SU-DHL-6 (cell line): ENCODE results near the gene BOLL.
"Not testable (repeated sequence)": the region's sequence is repeated elsewhere in the genome, so short reads cannot be mapped to it uniquely, and the experiment has no call there.

ENCODE experiments used
- H2AFZ ChIP-seq: fragments of 200-600 bp; sonication (generic); 2 replicates; pipeline ENCODE4 v1.6.1; 2014; ENCODE audit warnings: low read depth, mild to moderate bottlenecking, moderate library complexity, mixed read lengths, antibody characterized with exemption, low read length; ENCODE audit not compliant: severe bottlenecking
- H3F3A ChIP-seq: fragments of 200-600 bp; shearing (Covaris generic); 2 replicates; pipeline ENCODE4 v1.6.0; 2016; ENCODE audit warnings: antibody characterized with exemption, mild to moderate bottlenecking; ENCODE audit not compliant: insufficient read depth
- H3K27ac ChIP-seq: fragments of 200-600 bp; sonication (generic); 2 replicates; pipeline ENCODE4 v1.5.1; 2016; ENCODE audit warnings: low read depth, mild to moderate bottlenecking, low read length, moderate library complexity, mixed read lengths
- H3K27me3 ChIP-seq: fragments of 200-600 bp; sonication (generic), shearing (Covaris generic); 2 replicates; pipeline ENCODE4 v1.6.0; 2014; ENCODE audit warnings: mild to moderate bottlenecking, low read length
- H3K36me3 ChIP-seq: fragments of 200-600 bp; sonication (generic); 2 replicates; pipeline ENCODE4 v1.6.1; 2014; ENCODE audit warnings: mild to moderate bottlenecking, low read length, mixed read lengths
- H3K4me2 ChIP-seq: fragments of 300-600, 200-600 bp; shearing (Covaris generic), sonication (generic); 2 replicates; pipeline ENCODE4 v1.6.0; 2014; ENCODE audit warnings: low read length, low read depth, mild to moderate bottlenecking; ENCODE audit not compliant: poor library complexity, severe bottlenecking
- H3K4me3 ChIP-seq: fragments of 200-600 bp; sonication (generic); 2 replicates; pipeline ENCODE4 v1.5.1; 2014; ENCODE audit warnings: antibody characterized with exemption, low read length, mild to moderate bottlenecking, mixed read lengths; ENCODE audit not compliant: insufficient read depth, poor library complexity, severe bottlenecking
- H3K79me2 ChIP-seq: fragments of 200-600 bp; sonication (generic); 2 replicates; pipeline ENCODE4 v1.6.1; 2014; ENCODE audit warnings: mild to moderate bottlenecking, low read length, moderate library complexity; ENCODE audit not compliant: insufficient read depth
- H3K9ac ChIP-seq: fragments of 200-600 bp; sonication (generic); 2 replicates; pipeline ENCODE4 v1.7.0; 2014; ENCODE audit warnings: mild to moderate bottlenecking, low read length
- H3K9me2 ChIP-seq: fragments of 200-600 bp; sonication (generic); replicated peaks from 2 replicates; pipeline ENCODE4 v1.6.1; 2014; ENCODE audit warnings: low read length; ENCODE audit not compliant: insufficient read depth
- H3K9me3 ChIP-seq: fragments of 200-600 bp; sonication (generic); 2 replicates; pipeline ENCODE4 v1.6.1; 2014; ENCODE audit warnings: low read length, mixed read lengths; ENCODE audit not compliant: insufficient read depth
- H4K20me1 ChIP-seq: fragments of 200-600 bp; sonication (generic); 2 replicates; pipeline ENCODE4 v1.6.1; 2014; ENCODE audit warnings: low read depth, mild to moderate bottlenecking, antibody characterized with exemption, low read length, moderate library complexity, mixed read lengths
- EZH2phosphoT487 ChIP-seq: fragments of 200-600 bp; sonication (generic), shearing (Covaris generic); conservative IDR thresholded peaks from 2 replicates; pipeline ENCODE4 v1.6.1; 2018; ENCODE audit warnings: mild to moderate bottlenecking, antibody characterized with exemption, low read length, moderate library complexity, mixed read lengths
- TF ChIP-seq, protein P1 (sequence below): fragments of 200-600 bp; sonication (generic); IDR thresholded peaks from one replicate; pipeline ENCODE4 v1.5.1; 2017; ENCODE audit warnings: antibody characterized with exemption, mild to moderate bottlenecking, low read length, moderate library complexity; ENCODE audit not compliant: insufficient read depth, poor library complexity, severe bottlenecking

Gene BOLL

GRCh38 chr2:197695971-197696370, 89.1 kb downstream of the BOLL start:
- not testable (repeated sequence) for H4K20me1 ChIP-seq, H3K27me3 ChIP-seq, H3K36me3 ChIP-seq, H3K4me2 ChIP-seq, H3K27ac ChIP-seq, H3K4me3 ChIP-seq, H3F3A ChIP-seq, H2AFZ ChIP-seq, H3K9me3 ChIP-seq, H3K79me2 ChIP-seq, H3K9ac ChIP-seq, H3K9me2 ChIP-seq

GRCh38 chr2:197695206-197695605, 89.9 kb downstream of the BOLL start:
- not testable (repeated sequence) for H3K27ac ChIP-seq, H2AFZ ChIP-seq, H3K9ac ChIP-seq, H3K9me2 ChIP-seq, H3F3A ChIP-seq, H3K79me2 ChIP-seq, H3K4me3 ChIP-seq, H3K36me3 ChIP-seq, H4K20me1 ChIP-seq, H3K4me2 ChIP-seq, H3K9me3 ChIP-seq, H3K27me3 ChIP-seq

- H3F3A ChIP-seq = no peaks in the 10 kb centered on the region
- H4K20me1 ChIP-seq = no peaks in the 10 kb centered on the region
- TF ChIP-seq, protein P1, sequence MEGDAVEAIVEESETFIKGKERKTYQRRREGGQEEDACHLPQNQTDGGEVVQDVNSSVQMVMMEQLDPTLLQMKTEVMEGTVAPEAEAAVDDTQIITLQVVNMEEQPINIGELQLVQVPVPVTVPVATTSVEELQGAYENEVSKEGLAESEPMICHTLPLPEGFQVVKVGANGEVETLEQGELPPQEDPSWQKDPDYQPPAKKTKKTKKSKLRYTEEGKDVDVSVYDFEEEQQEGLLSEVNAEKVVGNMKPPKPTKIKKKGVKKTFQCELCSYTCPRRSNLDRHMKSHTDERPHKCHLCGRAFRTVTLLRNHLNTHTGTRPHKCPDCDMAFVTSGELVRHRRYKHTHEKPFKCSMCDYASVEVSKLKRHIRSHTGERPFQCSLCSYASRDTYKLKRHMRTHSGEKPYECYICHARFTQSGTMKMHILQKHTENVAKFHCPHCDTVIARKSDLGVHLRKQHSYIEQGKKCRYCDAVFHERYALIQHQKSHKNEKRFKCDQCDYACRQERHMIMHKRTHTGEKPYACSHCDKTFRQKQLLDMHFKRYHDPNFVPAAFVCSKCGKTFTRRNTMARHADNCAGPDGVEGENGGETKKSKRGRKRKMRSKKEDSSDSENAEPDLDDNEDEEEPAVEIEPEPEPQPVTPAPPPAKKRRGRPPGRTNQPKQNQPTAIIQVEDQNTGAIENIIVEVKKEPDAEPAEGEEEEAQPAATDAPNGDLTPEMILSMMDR = no peak
- no peak for TF ChIP-seq EZH2phosphoT487
- H3K9me2 ChIP-seq = no peaks in the 10 kb centered on the region
- H3K36me3 ChIP-seq = no peaks in the 10 kb centered on the region
- H3K79me2 ChIP-seq = no peaks in the 10 kb centered on the region
- no peak overlapping the region for H3K4me2 ChIP-seq
- no peaks in the 10 kb centered on the region for H3K27me3 ChIP-seq
- no peak overlapping the region for H3K4me3 ChIP-seq
- H3K27ac ChIP-seq = no peak overlapping the region
- no peak overlapping the region for H2AFZ ChIP-seq
- no peak overlapping the region for H3K9ac ChIP-seq
- H3K9me3 ChIP-seq = no peaks in the 10 kb centered on the region
These were observed 107.6 kb downstream of the BOLL start for GRCh38 chr2:197677483-197677882.

GRCh38 chr2:197677056-197677455, 108.1 kb downstream of the BOLL start:
- Histone ChIP-seq H3K27me3 (no peaks in the 10 kb centered on the region), H3F3A (no peaks in the 10 kb centered on the region), H4K20me1 (no peaks in the 10 kb centered on the region), H3K9ac (no peak overlapping the region), H3K9me2 (no peaks in the 10 kb centered on the region), H3K79me2 (no peaks in the 10 kb centered on the region), H3K4me2 (no peak overlapping the region), H3K36me3 (no peaks in the 10 kb centered on the region), H3K4me3 (no peak overlapping the region), H3K9me3 (no peaks in the 10 kb centered on the region), H2AFZ (no peak overlapping the region), H3K27ac (no peak overlapping the region)
- TF ChIP-seq EZH2phosphoT487 = no peak
- TF ChIP-seq, protein P1 = no peak
